OCI-M1 (cell line): ENCODE data around the gene LRP1B.

Experiments
- DNase-seq: peaks from one replicate; lab custom pipeline; 2025; lab: John Stamatoyannopoulos, UW

Gene LRP1B

GRCh38 chr2:142131010-142131669 lies at the start of gene LRP1B:
LRP1B (minus strand) TSS chr2:142131016; CDS start chr2:142130729, 287 bp downstream.
- DNase-seq, result peak; percentile 58

GRCh38 chr2:142179686-142180085 lies 48.9 kb upstream of the LRP1B start:
- no peak for DNase-seq

DNA sequence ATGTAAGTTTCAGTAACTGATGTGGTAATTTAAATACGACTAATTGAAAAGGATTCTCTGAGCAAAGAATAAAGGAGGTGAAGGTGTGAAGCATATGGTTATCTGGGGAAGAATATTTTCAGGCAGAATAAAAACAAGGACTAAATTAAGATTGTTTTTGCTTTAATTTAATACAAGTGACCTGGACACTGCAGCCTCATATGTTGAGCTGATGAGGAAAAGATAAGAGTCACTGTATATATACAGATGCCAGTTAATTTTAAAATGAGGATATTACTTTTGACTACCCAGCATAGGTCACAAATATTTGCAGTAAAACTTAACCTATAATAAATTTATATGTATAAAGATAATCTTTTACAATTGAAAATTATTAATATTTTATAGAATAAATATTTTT lies 47.8 kb upstream of the LRP1B start:
- DNase-seq, result no peak

DNA sequence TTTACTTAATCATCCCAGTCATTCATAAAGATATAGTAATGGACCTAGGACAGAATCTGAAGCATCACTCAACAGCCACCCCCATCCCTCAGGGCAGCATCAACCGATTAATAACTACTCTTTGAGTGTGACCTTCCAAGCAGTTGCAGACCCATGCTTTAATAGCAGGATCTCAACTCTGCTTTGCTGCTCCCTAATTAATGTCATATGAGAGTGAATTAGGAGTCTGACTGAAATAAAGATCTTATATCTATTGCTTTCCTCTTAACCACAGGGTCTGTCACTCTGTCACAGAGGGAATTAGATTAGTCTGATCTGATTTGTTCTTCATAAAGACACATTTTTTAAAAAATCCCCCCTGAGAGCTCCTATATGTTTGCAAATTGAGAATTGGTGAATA lies 46.1 kb upstream of the LRP1B start:
- no peak for DNase-seq

DNA sequence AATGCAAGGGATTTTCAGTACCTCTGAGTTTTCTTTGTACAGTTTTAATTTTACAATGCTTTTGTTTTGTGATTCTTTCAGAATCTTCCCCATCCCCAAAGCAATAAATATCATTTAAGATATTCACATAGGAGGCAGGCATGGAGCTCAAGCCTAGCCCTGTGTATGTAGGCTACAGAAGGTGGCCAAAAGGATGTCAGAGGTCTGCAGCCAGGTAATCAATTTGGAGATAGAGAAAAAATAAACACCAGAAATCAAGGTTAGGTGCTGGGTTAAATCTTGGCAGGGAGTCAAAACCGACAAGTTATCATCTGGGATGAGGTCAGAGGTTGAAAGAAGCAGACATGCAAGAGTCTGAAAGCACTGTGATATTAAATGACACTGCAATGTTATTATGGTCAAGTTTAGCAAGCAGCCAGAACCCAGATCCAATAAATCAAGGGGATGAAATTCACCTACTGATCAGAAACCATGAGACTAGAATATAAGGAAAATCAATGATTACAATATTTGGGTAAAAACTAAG lies 45.1 kb upstream of the LRP1B start:
- DNase-seq, result peak; percentile 55

DNA sequence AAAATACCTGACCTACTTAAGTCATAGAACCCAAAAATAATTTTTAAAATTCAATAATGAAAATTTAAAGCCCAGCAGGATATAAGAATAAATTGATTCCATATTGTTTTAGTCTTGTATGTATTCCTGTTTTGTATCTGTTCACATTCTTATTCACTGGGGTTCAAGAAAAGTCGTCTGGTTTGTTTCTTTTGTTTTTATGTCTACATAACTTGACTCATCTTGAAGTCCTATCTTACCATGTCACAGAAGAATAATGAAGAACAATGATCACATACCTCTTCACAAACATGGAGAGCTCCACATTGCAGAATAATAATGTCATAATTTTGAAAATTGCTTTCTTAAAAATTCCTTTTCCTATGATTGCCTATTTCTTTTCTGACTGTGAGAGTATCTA lies 43.4 kb upstream of the LRP1B start:
- no peak for DNase-seq

DNA sequence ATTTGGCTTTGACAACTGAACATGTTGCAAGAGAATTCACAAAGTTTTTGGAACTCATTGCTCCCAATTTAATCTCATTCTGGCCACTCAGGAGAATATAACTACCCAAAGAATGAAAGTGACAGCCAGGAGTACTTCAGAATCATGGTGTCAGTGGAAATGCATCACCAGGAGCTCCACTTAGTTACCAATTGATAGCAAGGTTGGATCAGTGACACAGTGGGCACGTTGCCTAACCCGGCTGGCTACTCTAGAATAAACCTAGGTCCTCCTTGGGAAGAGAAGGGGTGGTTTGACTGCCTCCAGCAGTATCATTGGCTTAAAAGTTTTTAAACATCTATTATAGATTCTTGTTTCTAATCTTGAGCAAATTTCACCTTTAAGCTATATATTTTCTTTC lies 40.0 kb upstream of the LRP1B start:
- DNase-seq, result no peak

- DNase-seq, result peak; percentile 65
Observed at GRCh38 chr2:142165790-142166189, 35.0 kb upstream of the LRP1B start.

GRCh38 chr2:142153601-142154000 lies 22.8 kb upstream of the LRP1B start:
- no peak for DNase-seq

DNA sequence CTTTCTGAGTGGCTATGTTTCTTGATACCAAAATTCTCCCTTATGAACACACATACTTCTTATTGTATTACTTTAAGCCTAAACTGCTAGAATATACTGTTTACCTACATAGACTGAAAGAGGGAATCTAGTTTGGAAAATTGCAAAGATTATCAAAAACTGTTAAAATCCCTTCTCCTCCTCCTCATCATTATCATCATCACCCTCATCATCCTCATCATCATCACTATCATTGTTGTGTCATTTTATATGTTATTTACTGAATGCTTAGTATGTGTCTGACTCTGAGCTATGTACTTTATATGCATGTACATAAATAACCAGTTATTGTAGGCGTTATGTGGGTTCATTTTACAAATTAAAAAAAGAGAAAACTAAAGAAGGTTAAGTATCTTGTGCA lies 19.6 kb upstream of the LRP1B start:
- no peak for DNase-seq

DNA sequence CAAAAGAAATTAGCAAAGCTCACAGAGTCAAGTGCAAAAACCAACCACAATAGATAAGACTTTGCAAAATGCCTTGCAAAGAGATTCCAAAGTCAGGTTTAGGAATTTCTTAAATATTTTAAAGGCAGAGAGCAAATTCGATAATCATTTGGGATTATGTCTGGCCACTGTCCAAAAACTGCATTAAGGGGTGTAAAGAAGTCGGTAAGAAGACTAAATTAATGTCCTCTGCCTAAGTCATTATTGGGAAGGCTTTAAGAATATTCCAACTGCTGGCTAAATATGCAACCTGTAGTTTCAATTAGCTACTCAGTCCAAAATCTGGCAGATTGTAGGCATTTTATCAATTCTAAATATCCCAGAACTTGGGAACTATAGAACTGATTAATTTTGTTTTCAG lies 13.7 kb upstream of the LRP1B start:
- no peak for DNase-seq

GRCh38 chr2:142142595-142142994 lies 11.8 kb upstream of the LRP1B start:
- no peak for DNase-seq

- peak; percentile 78 for DNase-seq
Observed at GRCh38 chr2:142140434-142140845, 9.6 kb upstream of the LRP1B start.

DNA sequence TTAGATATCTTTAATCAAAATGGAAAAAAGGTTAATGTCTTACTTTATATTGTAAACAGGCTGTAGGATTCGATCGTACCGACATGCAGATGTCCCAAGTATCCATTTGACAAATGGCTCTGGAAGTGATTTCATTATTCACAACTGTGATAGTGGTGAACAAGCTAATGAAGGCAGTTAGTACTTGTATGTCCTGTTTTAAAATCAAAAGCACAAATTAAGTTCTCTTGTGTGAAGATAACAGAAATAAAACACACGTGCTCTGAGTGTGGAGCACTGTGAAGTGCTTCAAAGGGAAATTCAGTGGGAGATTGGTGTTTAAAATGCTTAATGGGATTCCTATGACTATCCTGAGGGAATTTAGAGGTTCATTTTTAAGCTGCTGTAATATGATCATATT lies 8.6 kb upstream of the LRP1B start:
- DNase-seq, result no peak

DNA sequence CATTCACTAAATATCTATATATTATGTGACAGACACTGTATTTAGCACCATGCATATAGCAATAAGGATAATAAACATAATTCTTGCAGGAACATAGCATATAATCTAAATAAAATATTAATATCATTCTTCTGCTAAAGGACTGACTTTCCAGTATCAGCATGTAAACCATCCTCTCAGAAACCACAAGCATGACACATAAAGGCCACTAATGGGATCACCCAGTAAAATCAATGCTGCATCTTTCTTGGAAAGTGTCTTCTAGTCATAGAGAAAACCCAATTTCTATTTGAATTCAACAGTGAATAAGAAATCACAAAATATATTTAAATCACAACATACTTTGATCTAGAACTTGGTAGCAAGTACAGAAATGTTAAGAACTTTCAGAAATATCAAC lies 5.8 kb upstream of the LRP1B start:
- no peak for DNase-seq

DNA sequence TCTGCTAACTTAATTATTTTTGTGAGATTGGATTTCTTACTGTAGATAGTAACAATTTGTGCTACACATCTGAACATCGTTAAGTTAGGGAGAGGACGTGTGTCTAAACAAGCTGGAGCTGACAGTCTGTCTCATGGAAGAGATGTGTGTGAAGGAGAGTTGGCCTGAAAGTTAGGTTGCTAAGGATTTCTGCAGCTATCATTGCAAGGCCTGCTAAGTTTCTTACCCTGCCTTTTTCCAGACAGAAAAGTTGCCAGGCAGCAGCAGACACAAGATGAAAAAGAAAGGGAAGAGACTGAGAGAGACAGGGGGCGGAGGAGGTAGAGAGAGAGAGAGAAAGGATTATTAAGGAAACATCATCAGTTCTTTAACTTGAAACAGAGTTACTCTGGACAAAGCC lies 4.1 kb upstream of the LRP1B start:
- no peak for DNase-seq

- no peak for DNase-seq
Observed at GRCh38 chr2:142130111-142131009, 456 bp downstream of the LRP1B start.

DNA sequence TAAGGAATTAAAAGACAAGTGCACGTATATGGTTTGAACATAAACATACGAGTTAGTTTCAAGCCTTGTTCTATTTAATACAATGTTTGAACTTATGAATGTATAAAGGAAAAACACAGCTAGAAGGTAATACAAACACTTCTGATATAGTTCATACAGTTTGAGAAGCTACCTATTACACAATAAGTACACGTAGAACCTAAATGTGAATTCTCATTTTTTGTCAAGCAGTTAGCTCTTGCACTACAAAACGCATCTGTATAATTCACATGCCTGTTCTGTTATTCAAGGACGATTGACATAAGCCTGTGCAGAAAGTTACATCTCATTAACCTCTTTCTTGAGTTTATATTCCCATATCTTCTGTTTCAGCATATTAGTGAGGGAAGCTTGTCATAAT lies 2.7 kb downstream of the LRP1B start:
- DNase-seq, result no peak

DNA sequence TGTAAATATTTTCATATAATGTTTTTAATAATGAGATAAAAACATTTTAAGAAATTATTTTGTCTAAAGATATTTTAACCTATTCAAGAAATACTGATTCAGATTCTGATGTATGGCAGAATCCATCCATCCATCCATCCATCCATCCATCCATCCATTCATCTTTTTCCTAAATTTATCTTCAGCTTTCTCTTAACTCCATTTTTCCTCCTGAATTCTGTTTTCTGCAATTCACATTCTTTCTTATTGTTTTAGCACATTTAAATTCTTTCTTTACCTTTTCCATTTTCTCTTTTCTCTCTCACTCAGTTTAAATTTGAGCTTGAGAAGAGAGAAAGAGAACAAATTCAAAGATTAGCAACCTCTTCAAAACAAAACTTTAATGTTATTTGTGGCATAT lies 3.6 kb downstream of the LRP1B start:
- no peak for DNase-seq

DNA sequence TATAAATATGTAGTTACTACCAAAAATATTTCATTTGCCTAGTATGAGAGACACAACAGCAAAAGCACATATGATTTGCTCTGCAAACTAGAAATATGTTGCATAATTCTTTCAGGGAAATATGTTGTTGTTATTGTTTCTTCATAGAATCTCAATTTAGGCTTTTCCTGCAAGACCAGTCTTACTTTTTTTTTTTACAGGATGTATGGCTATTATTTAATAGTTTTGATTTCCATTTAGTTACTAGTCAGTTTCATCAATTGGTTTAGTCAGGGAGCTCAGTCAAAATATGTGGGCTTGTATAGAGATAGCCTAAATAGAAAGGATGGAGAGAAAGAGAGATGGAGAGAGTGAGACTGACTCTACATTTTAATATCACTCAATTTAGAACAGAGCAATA lies 6.1 kb downstream of the LRP1B start:
- no peak for DNase-seq

DNA sequence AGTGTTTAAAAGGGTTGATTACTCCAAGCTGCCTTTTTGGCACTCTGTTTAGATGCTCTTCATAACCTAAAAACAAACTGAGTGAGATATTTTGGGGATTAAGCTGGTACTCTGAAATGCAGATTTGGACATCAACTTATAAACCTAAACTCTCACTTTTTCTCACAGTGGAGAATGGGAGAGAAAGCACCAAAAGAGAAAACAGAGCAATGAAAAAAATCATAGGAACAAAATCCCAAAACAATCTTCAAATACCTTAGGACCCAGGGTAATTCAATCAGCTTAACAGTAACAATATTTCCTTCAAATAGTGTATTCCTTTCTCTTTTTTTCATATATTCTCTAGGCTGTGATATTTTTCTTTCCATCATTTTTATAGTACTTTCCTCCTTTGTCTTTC lies 11.5 kb downstream of the LRP1B start:
- DNase-seq, result no peak

GRCh38 chr2:142112757-142113221 lies 18.0 kb downstream of the LRP1B start:
- DNase-seq, result peak; percentile 6

- DNase-seq, result no peak
Observed at GRCh38 chr2:142104134-142104758, 26.6 kb downstream of the LRP1B start.
